HCT116 (cell line): ENCODE data around the gene RNF151. TPM values are rescaled to one million over a fixed set of nuclear protein-coding genes. Genes with fewer than 3 reads are reported as not detected.

ENCODE experiments used
- ATAC-seq: fragments of 200-7000 bp; cut with Tn5 transposase; 2 replicates; pipeline ENCODE4 v1.9.1; 2020; ENCODE audit warnings: mild to moderate bottlenecking, moderate library complexity
- BruUV-seq: library from RNA; stranded (reverse); fragments of 400-500 nt; replicated peaks from 2 replicates; lab custom pipeline; 2021; lab: Mats Ljungman, UMichigan
- CTCF ChIA-PET: fragments of 300-600 bp; sonication (Branson Sonifier 250); formaldehyde crosslinking; loops from one replicate; lab custom pipeline; 2021; ENCODE audit warnings: antibody characterized with exemption; lab: Charles Lee
- POLR2A ChIA-PET: fragments of 300-600, 350-600 bp; sonication (Branson Sonifier 250); formaldehyde crosslinking; loops from one replicate; lab custom pipeline; 2021; ENCODE audit warnings: antibody characterized with exemption; lab: Charles Lee
- RAD21 ChIA-PET, 2 experiments: fragments of 300-600 bp; sonication (Branson Sonifier 250); formaldehyde crosslinking; loops; one replicate each; lab custom pipeline; 2023; ENCODE audit warnings: low total read pairs in 2 of 2; ENCODE audit not compliant: uncharacterized antibody in 2 of 2, unreplicated experiment in 2 of 2, low non-redundant PET in 1 of 2; lab: Charles Lee
- DNase-seq: peaks from one replicate; pipeline ENCODE4 v3.0.0-alpha.2; 2010; ENCODE audit warnings: low read depth, low spot score
- H2AFZ ChIP-seq: fragments of 200-600 bp; shearing (Covaris generic), sonication (generic); 2 replicates; pipeline ENCODE4 v1.6.1; 2017; ENCODE audit warnings: low read depth, mixed run types, mixed read lengths, antibody characterized with exemption, low read length; ENCODE audit not compliant: poor library complexity, severe bottlenecking
- H3K27ac ChIP-seq: 2 replicates; pipeline ENCODE4 v1.5.1; 2012; ENCODE audit warnings: low read depth, low read length
- H3K27me3 ChIP-seq: fragments of 200-600 bp; sonication (generic); 2 replicates; pipeline ENCODE4 v1.6.1; 2016; ENCODE audit warnings: mixed run types, low read length, mixed read lengths; ENCODE audit not compliant: insufficient read depth
- H3K36me3 ChIP-seq, 2 experiments: fragments of 200-500 bp in 1 of 2; fragments of 200-600 bp in 1 of 2; sonication (Bioruptor generic) in 1 of 2; sonication (generic) in 1 of 2; 2 replicates each; pipeline versions ENCODE4 v1.5.1 to v1.6.1; 2014 to 2016; ENCODE audit warnings: low read length in 2 of 2, inconsistent platforms in 1 of 2, mixed read lengths in 1 of 2, mixed run types in 1 of 2; ENCODE audit not compliant: insufficient read depth in 2 of 2, control insufficient read depth in 1 of 2
- H3K4me1 ChIP-seq, 2 experiments: fragments of 200-600 bp in 1 of 2; sonication (generic) in 1 of 2; 2 replicates each; pipeline versions ENCODE4 v1.5.1 to v1.6.1; 2012 to 2017; ENCODE audit warnings: low read length in 2 of 2, inconsistent platforms in 1 of 2, mild to moderate bottlenecking in 1 of 2, mixed read lengths in 1 of 2, mixed run types in 1 of 2, moderate library complexity in 1 of 2; ENCODE audit not compliant: insufficient read depth in 2 of 2, control insufficient read depth in 1 of 2
- H3K4me2 ChIP-seq: fragments of 200-600 bp; sonication (generic); 2 replicates; pipeline ENCODE4 v1.6.1; 2017; ENCODE audit warnings: mixed run types, low read length, mixed read lengths
- H3K4me3 ChIP-seq, 2 experiments: fragments of 200-600 bp in 1 of 2; sonication (generic) in 1 of 2; replicated peaks in 1 of 2; 2 replicates each; pipeline ENCODE4 v1.5.1; 2011 to 2016; ENCODE audit warnings: low read length in 2 of 2, control low read depth in 1 of 2, low read depth in 1 of 2, mild to moderate bottlenecking in 1 of 2, mixed read lengths in 1 of 2, mixed run types in 1 of 2
- H3K79me2 ChIP-seq: fragments of 200-600 bp; sonication (generic); 2 replicates; pipeline ENCODE4 v1.6.1; 2017; ENCODE audit warnings: mild to moderate bottlenecking, mixed run types, low read length, moderate library complexity, mixed read lengths; ENCODE audit not compliant: insufficient read depth
- H3K9ac ChIP-seq: fragments of 200-600 bp; sonication (generic); 2 replicates; pipeline ENCODE4 v1.6.1; 2016; ENCODE audit warnings: low read length, mixed read lengths
- H3K9me2 ChIP-seq: fragments of 200-600 bp; sonication (generic), shearing (Covaris generic); 2 replicates; pipeline ENCODE4 v1.6.1; 2017; ENCODE audit warnings: mixed run types, mild to moderate bottlenecking, moderate library complexity; ENCODE audit not compliant: insufficient read depth
- H3K9me3 ChIP-seq, 2 experiments: fragments of 200-500 bp in 1 of 2; fragments of 200-600 bp in 1 of 2; sonication (Bioruptor generic) in 1 of 2; sonication (generic) in 1 of 2; 2 replicates each; pipeline ENCODE4 v1.6.1; 2014 to 2017; ENCODE audit warnings: low read length in 2 of 2, mixed read lengths in 2 of 2, inconsistent platforms in 1 of 2, low read depth in 1 of 2, mild to moderate bottlenecking in 1 of 2, mixed run types in 1 of 2, moderate library complexity in 1 of 2; ENCODE audit not compliant: control insufficient read depth in 1 of 2, insufficient read depth in 1 of 2
- H4K20me1 ChIP-seq: fragments of 200-600 bp; sonication (generic), shearing (Covaris generic); 2 replicates; pipeline ENCODE4 v1.6.1; 2017; ENCODE audit warnings: mixed run types, mild to moderate bottlenecking, moderate library complexity; ENCODE audit not compliant: insufficient read depth
- EZH2phosphoT487 ChIP-seq: fragments of 200-600 bp; IDR thresholded peaks from 2 replicates; pipeline ENCODE4 v1.6.1; 2018; ENCODE audit warnings: antibody characterized with exemption, borderline replicate concordance
- FOSL1 ChIP-seq: IDR thresholded peaks from 2 replicates; pipeline ENCODE4 v1.6.1; 2012; ENCODE audit warnings: low read depth
- RAD21 ChIP-seq: IDR thresholded peaks from 2 replicates; pipeline ENCODE4 v1.6.1; 2012; ENCODE audit warnings: low read depth, mild to moderate bottlenecking
- SIN3A ChIP-seq: IDR thresholded peaks from 2 replicates; pipeline ENCODE4 v1.6.1; 2012; ENCODE audit warnings: low read depth
- SRF ChIP-seq: IDR thresholded peaks from 2 replicates; pipeline ENCODE4 v1.6.1; 2012; ENCODE audit warnings: low read depth
- TCF7L2 ChIP-seq: IDR thresholded peaks from 2 replicates; pipeline ENCODE4 v1.7.0; 2011; ENCODE audit warnings: borderline replicate concordance, inconsistent platforms; ENCODE audit not compliant: insufficient read depth, insufficient read length; ENCODE audit errors: extremely low read depth
- intact Hi-C: fragments of 100-400 bp; cut with micrococcal nuclease; formaldehyde crosslinking; loops from 2 replicates; pipeline ENCODE4 v1.10.0; 2022
- total RNA-seq: library from RNA; stranded (reverse); gene quantifications from one replicate; pipeline ENCODE4 v1.2.1, GENCODE V29; 2021; ENCODE audit not compliant: unreplicated experiment
- TF ChIP-seq, protein P1 (sequence below), 3 experiments: fragments of 200-600 bp in 1 of 3; sonication (generic) in 1 of 3; IDR thresholded peaks in 2 of 3; conservative IDR thresholded peaks in 1 of 3; 2 replicates each; pipeline ENCODE4 v1.5.1; 2012 to 2017; ENCODE audit warnings: low read depth in 2 of 3, low read length in 2 of 3, antibody characterized with exemption in 1 of 3, borderline replicate concordance in 1 of 3, control low read depth in 1 of 3, mild to moderate bottlenecking in 1 of 3, mixed read lengths in 1 of 3, mixed run types in 1 of 3, moderate library complexity in 1 of 3; ENCODE audit not compliant: insufficient read depth in 1 of 3
- TF ChIP-seq, protein P2 (sequence below): IDR thresholded peaks from 2 replicates; pipeline ENCODE4 v1.6.1; 2012
- TF ChIP-seq, protein P3 (sequence below): IDR thresholded peaks from 2 replicates; pipeline ENCODE4 v1.6.1; 2012

Gene RNF151
- total RNA-seq, 1 experiment from 2014 or later = 0.30 TPM

DNA sequence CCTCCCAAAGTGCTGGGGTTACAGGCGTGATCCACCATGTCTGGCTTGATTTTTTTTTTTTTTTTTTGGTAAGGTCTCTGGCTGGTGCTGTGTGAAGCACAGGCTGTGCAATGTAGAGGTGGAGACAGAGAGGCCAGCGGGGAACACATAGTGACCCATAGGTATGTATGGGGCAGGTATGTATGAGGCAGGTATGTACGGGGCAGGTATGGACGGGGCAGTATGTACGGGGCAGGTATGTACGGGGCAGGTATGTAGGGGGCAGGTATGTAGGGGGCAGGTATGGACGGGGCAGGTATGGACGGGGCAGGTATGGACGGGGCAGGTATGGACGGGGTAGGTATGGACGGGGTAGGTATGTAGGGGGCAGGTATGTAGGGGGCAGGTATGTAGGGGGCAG is 17.1 kb upstream of the RNF151 start:
- no peak overlapping the region for H3K4me2 ChIP-seq
- peaks cover 0 to 2% of the 10 kb centered on the region in 2 experiments; a peak in 3 of 4 replicates for H3K4me1 ChIP-seq
- TF ChIP-seq TCF7L2 (no peak), SIN3A (no peak), SRF (no peak), RAD21 (no peak), FOSL1 (no peak), EZH2phosphoT487 (no peak)
- TF ChIP-seq, protein P1, sequence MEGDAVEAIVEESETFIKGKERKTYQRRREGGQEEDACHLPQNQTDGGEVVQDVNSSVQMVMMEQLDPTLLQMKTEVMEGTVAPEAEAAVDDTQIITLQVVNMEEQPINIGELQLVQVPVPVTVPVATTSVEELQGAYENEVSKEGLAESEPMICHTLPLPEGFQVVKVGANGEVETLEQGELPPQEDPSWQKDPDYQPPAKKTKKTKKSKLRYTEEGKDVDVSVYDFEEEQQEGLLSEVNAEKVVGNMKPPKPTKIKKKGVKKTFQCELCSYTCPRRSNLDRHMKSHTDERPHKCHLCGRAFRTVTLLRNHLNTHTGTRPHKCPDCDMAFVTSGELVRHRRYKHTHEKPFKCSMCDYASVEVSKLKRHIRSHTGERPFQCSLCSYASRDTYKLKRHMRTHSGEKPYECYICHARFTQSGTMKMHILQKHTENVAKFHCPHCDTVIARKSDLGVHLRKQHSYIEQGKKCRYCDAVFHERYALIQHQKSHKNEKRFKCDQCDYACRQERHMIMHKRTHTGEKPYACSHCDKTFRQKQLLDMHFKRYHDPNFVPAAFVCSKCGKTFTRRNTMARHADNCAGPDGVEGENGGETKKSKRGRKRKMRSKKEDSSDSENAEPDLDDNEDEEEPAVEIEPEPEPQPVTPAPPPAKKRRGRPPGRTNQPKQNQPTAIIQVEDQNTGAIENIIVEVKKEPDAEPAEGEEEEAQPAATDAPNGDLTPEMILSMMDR (IDR thresholded peaks at IDR 0.05 in 2 of 3, conservative IDR thresholded peaks at IDR 0.05 in 1 of 3; ENCODE audit: borderline replicate concordance in 1 of 3, insufficient read depth in 1 of 3, low read depth in 2 of 3, low read length in 2 of 3) = no peak
- TF ChIP-seq, protein P2, sequence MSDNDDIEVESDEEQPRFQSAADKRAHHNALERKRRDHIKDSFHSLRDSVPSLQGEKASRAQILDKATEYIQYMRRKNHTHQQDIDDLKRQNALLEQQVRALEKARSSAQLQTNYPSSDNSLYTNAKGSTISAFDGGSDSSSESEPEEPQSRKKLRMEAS = no peak
- TF ChIP-seq, protein P3, sequence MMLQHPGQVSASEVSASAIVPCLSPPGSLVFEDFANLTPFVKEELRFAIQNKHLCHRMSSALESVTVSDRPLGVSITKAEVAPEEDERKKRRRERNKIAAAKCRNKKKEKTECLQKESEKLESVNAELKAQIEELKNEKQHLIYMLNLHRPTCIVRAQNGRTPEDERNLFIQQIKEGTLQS = no peak
- ATAC-seq (no peak), DNase-seq (no peak)
- H3K9ac ChIP-seq = no peak overlapping the region
- CTCF ChIA-PET = interaction anchor here (0.6 kb wide), 1 partner anchor 137 kb away, joined by 3 read pairs; no protein-coding TSS in a partner anchor
- no peaks in the 10 kb centered on the region for H3K9me3 ChIP-seq
- H3K4me3 ChIP-seq = no peak overlapping the region
- RAD21 ChIA-PET = no interaction called here
- no peaks in the 10 kb centered on the region for H3K27me3 ChIP-seq
- POLR2A ChIA-PET = interaction anchor here (1.0 to 1.1 kb wide), 2 partner anchors 15 kb away, joined by 3 to 4 read pairs; partner anchors contain the start of gene RPS2
- intact Hi-C loops = no loop called here
- no TSS peak for BruUV-seq
- no peak overlapping the region for H3K27ac ChIP-seq
- H2AFZ ChIP-seq = no peak overlapping the region
- no peaks in the 10 kb centered on the region for H3K9me2 ChIP-seq
- no peaks in the 10 kb centered on the region for H4K20me1 ChIP-seq
- H3K36me3 ChIP-seq = no peaks in the 10 kb centered on the region
- no peaks in the 10 kb centered on the region for H3K79me2 ChIP-seq
